ENCODE data around the gene SELENOI. TPM values are rescaled to one million over a fixed set of nuclear protein-coding genes. Genes with fewer than 3 reads are reported as not detected.

SELENOI gene
- total RNA-seq, 2 donors from 2014 or later: 14.4 to 15.6 TPM

DNA sequence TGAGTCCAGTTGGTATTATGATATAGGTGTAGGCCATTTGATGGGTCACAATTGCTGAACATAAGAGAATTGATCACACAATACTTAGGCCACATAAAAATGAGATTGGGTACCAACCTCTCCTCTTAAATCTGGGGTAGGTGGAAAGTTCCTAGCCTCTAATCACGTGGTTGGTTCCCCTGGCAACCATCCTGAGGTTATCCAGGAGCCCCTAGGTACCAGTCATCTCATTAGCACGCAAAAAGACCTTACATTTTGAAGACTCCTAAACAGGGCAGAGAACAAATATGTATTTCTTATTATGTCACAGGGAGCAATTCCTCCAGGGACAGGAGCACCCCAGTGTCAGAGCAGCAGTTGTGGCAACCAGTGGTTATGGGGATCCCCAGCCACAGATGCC lies 12.7 kb upstream of the SELENOI start:
- H3K27me3 ChIP-seq (replicated peaks; ENCODE audit: insufficient read depth): no peaks in the 10 kb centered on the region
- no peak for DNase-seq (ENCODE audit: low spot score)
- H3K36me3 ChIP-seq: no peaks in the 10 kb centered on the region
- TF ChIP-seq POLR2A (IDR thresholded peaks at IDR 0.05) (no peak), POLR2AphosphoS5 (IDR thresholded peaks at IDR 0.05) (no peak), CTCF (IDR thresholded peaks at IDR 0.05) (no peak)
- H3K27ac ChIP-seq: no peak overlapping the region
- intact Hi-C loops (cut with DNase I): no loop called here
- no peaks in the 10 kb centered on the region for H3K4me1 ChIP-seq (replicated peaks)
- H3K9me3 ChIP-seq: no peaks in the 10 kb centered on the region
- no peak overlapping the region for H3K4me3 ChIP-seq
- WGBS: 39% methylated on average over 2 of the region's 2 CpGs

GRCh38 chr2:26335231-26335630 lies 10.7 kb upstream of the SELENOI start:
- H3K36me3 ChIP-seq: no peaks in the 10 kb centered on the region
- WGBS: 53% methylated on average over 3 of the region's 3 CpGs
- no peak for DNase-seq (ENCODE audit: low spot score)
- no peaks in the 10 kb centered on the region for H3K4me1 ChIP-seq (replicated peaks)
- H3K9me3 ChIP-seq: no peaks in the 10 kb centered on the region
- H3K4me3 ChIP-seq: no peak overlapping the region
- intact Hi-C loops (cut with DNase I): no loop called here
- TF ChIP-seq CTCF (IDR thresholded peaks at IDR 0.05): no peak
- no peak for TF ChIP-seq POLR2A (IDR thresholded peaks at IDR 0.05)
- no peak for TF ChIP-seq POLR2AphosphoS5 (IDR thresholded peaks at IDR 0.05)
- H3K27me3 ChIP-seq (replicated peaks; ENCODE audit: insufficient read depth): no peaks in the 10 kb centered on the region
- no peak overlapping the region for H3K27ac ChIP-seq

GRCh38 chr2:26336719-26337118 lies 9.2 kb upstream of the SELENOI start:
- no peak for DNase-seq (ENCODE audit: low spot score)
- no peak overlapping the region for H3K27ac ChIP-seq
- no peaks in the 10 kb centered on the region for H3K4me1 ChIP-seq (replicated peaks)
- no peaks in the 10 kb centered on the region for H3K9me3 ChIP-seq
- 92% methylated on average over 2 of the region's 2 CpGs for WGBS
- TF ChIP-seq POLR2A (IDR thresholded peaks at IDR 0.05): no peak
- TF ChIP-seq CTCF (IDR thresholded peaks at IDR 0.05): no peak
- no peak for TF ChIP-seq POLR2AphosphoS5 (IDR thresholded peaks at IDR 0.05)
- H3K36me3 ChIP-seq: no peaks in the 10 kb centered on the region
- H3K4me3 ChIP-seq: no peak overlapping the region
- H3K27me3 ChIP-seq (replicated peaks; ENCODE audit: insufficient read depth): no peaks in the 10 kb centered on the region
- intact Hi-C loops (cut with DNase I): no loop called here

DNA sequence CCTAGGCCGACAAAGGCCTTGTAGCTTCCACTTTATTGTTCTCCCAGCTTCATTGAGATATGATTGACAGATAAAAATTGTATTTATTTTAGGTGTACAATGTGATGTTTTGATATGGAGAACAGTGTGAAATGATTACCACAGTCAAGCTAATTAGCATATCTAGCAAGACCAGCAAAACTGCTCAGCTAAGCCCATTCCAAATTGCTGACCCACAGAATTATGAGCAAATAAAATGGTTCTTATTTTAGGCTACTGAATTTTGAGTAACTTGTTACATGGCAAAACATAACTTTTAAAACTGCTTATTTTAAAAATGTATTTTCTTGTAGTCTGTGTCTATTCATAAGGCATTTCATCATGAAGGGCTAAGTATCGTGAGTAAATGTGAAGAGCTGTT lies 8.6 kb upstream of the SELENOI start:
- Histone ChIP-seq H3K27ac (no peak overlapping the region), H3K4me3 (no peak overlapping the region), H3K9me3 (no peaks in the 10 kb centered on the region), H3K4me1 (replicated peaks) (no peaks in the 10 kb centered on the region), H3K36me3 (no peaks in the 10 kb centered on the region), H3K27me3 (replicated peaks; ENCODE audit: insufficient read depth) (no peaks in the 10 kb centered on the region)
- TF ChIP-seq CTCF (IDR thresholded peaks at IDR 0.05) (no peak), POLR2A (IDR thresholded peaks at IDR 0.05) (no peak), POLR2AphosphoS5 (IDR thresholded peaks at IDR 0.05) (no peak)
- intact Hi-C loops (cut with DNase I): no loop called here
- 88% methylated on average over 2 of the region's 2 CpGs for WGBS
- DNase-seq (ENCODE audit: low spot score): no peak

DNA sequence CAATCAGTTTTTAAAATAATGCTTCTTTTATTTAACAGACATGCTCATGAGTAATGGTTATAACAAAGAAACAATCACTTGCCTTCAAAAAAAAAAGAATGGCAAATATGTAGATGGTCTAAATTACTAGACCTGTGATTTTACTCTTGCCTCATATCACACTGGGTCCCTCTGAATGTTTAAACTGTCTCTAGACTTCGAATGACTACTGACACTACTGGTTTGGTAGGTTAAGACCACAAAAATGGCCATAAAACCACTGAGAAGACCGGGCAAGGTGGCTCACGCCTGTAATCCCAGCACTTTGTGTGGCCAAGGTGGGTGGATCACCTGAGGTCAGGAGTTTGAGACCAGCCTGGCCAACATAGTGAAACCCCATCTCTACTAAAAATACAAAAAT lies 5.1 kb upstream of the SELENOI start:
- H3K27me3 ChIP-seq (replicated peaks; ENCODE audit: insufficient read depth): no peaks in the 10 kb centered on the region
- no peaks in the 10 kb centered on the region for H3K36me3 ChIP-seq
- no peak for TF ChIP-seq POLR2A (IDR thresholded peaks at IDR 0.05)
- no peak for TF ChIP-seq POLR2AphosphoS5 (IDR thresholded peaks at IDR 0.05)
- TF ChIP-seq CTCF (IDR thresholded peaks at IDR 0.05): no peak
- H3K4me3 ChIP-seq: no peak overlapping the region
- no peak for DNase-seq (ENCODE audit: low spot score)
- no peaks in the 10 kb centered on the region for H3K9me3 ChIP-seq
- intact Hi-C loops (cut with DNase I): loop anchor here (10.0 kb wide), 1 partner anchor 734 kb away; the partner anchor contains the start of genes EMILIN1 and OST4
- H3K4me1 ChIP-seq (replicated peaks): no peaks in the 10 kb centered on the region
- H3K27ac ChIP-seq: no peak overlapping the region
- WGBS: 60% methylated on average over 3 of the region's 3 CpGs

Data from prostate gland (tissue), 2 donors.